Stimulated activated memory B cell treated with anti-CD40 and anti-IgM and Interleukin-4, amounts not matched to agents 10 μg/mL and 1 μg/mL and 100 μg/mL, for 72 hours (primary cell): ENCODE results near the gene BTBD16.

Experiments
- ATAC-seq: fragments of 150-1000 bp; cut with Tn5 transposase; 2 replicates; pipeline ENCODE4 v1.10.0; 2021
- H3K27ac Mint-ChIP-seq: one replicate; pipeline ENCODE4 v1.8.0; 2022; ENCODE audit warnings: mild to moderate bottlenecking, mixed read lengths
- H3K27me3 Mint-ChIP-seq: one replicate; pipeline ENCODE4 v1.8.0; 2022; ENCODE audit warnings: mixed read lengths
- H3K36me3 Mint-ChIP-seq: one replicate; pipeline ENCODE4 v1.8.0; 2022; ENCODE audit warnings: mixed read lengths
- H3K4me1 Mint-ChIP-seq: one replicate; pipeline ENCODE4 v1.8.0; 2022; ENCODE audit warnings: mixed read lengths
- H3K4me3 Mint-ChIP-seq: one replicate; pipeline ENCODE4 v1.8.0; 2022; ENCODE audit warnings: mild to moderate bottlenecking, moderate library complexity, mixed read lengths
- H3K9me3 Mint-ChIP-seq: one replicate; pipeline ENCODE4 v1.8.0; 2022; ENCODE audit warnings: mixed read lengths

Gene BTBD16

GRCh38 chr10:122368502-122369254 is 97.6 kb downstream of the BTBD16 start:
- H3K4me1 Mint-ChIP-seq = no peaks in the 10 kb centered on the region
- peaks cover 3% of the 10 kb centered on the region for H3K9me3 Mint-ChIP-seq
- no peak overlapping the region for H3K27ac Mint-ChIP-seq
- peaks cover 57% of the 10 kb centered on the region for H3K27me3 Mint-ChIP-seq
- H3K36me3 Mint-ChIP-seq = no peaks in the 10 kb centered on the region
- H3K4me3 Mint-ChIP-seq = no peak overlapping the region
- ATAC-seq = no peak

DNA sequence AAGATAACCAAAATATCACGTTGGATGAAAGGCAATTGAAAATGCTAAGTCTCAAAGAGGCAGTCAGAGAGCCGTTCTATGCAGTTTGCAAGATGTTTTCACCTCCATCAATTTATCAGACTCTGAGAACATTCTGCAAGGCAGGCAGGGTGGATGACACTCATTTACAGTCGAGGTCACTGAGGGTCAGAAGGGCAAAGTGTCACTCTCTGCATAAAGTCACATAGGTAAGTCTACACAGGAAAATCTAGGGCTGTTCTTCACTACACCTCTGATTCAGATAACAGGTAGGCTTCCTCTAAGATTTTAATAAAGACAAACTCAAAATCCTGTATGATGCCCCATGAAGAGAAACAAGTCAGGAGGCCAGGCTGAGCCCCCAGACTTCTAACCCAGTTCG is 102.0 kb downstream of the BTBD16 start:
- Mint-ChIP-seq H3K4me3 (no peak overlapping the region), H3K27ac (no peak overlapping the region), H3K9me3 (no peaks in the 10 kb centered on the region), H3K36me3 (no peaks in the 10 kb centered on the region), H3K4me1 (peaks cover 9% of the 10 kb centered on the region), H3K27me3 (peaks cover 34% of the 10 kb centered on the region)
- ATAC-seq = no peak

DNA sequence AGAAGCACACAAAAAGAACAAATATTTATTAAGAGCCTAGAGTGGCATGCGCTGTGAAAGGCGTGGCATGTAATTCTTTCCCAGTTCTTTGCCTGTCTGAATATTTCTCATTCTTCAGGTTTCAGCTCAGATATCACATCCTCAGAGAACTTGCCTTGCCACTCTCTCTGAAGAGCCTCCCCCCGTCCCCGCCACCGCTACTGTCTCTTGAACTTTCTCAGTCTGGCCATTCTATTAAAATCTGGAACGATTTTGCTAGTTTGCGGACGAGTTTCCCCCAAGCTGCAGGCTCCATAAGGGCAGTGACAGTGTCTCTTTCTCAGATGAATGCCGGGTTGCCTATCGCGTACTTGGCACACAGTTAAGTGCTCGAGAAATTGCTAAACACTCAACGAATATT is 102.6 kb downstream of the BTBD16 start:
- H3K36me3 Mint-ChIP-seq = no peaks in the 10 kb centered on the region
- peaks cover 28% of the 10 kb centered on the region for H3K27me3 Mint-ChIP-seq
- H3K27ac Mint-ChIP-seq = no peak overlapping the region
- no peaks in the 10 kb centered on the region for H3K9me3 Mint-ChIP-seq
- peak overlapping the region; percentile 67 for H3K4me3 Mint-ChIP-seq
- peaks cover 9% of the 10 kb centered on the region for H3K4me1 Mint-ChIP-seq
- ATAC-seq = no peak

GRCh38 chr10:122374237-122374858 is 103.3 kb downstream of the BTBD16 start, which contains the start of gene PLEKHA1:
Gene PLEKHA1 (plus strand): TSS chr10:122374708. CDS start chr10:122393201, 18,493 bp downstream.
- H3K27me3 Mint-ChIP-seq = peaks cover 22% of the 10 kb centered on the region
- peak within 1 kb of the TSS; percentile 95 for H3K4me3 Mint-ChIP-seq
- ATAC-seq = peak; percentile 94
- H3K9me3 Mint-ChIP-seq = no peaks in the 10 kb centered on the region
- H3K36me3 Mint-ChIP-seq = no peaks in the 10 kb centered on the region
- H3K4me1 Mint-ChIP-seq = peaks cover 9% of the 10 kb centered on the region
- peak within 1 kb of the TSS; percentile 98 for H3K27ac Mint-ChIP-seq

GRCh38 chr10:122374859-122375678 is 104.0 kb downstream of the BTBD16 start:
- peak; percentile 79 for ATAC-seq
- Mint-ChIP-seq H3K27ac (peak overlapping the region; percentile 98), H3K4me1 (peaks cover 9% of the 10 kb centered on the region), H3K36me3 (peaks cover 2% of the 10 kb centered on the region), H3K27me3 (peaks cover 15% of the 10 kb centered on the region), H3K9me3 (no peaks in the 10 kb centered on the region), H3K4me3 (peak overlapping the region; percentile 95)

DNA sequence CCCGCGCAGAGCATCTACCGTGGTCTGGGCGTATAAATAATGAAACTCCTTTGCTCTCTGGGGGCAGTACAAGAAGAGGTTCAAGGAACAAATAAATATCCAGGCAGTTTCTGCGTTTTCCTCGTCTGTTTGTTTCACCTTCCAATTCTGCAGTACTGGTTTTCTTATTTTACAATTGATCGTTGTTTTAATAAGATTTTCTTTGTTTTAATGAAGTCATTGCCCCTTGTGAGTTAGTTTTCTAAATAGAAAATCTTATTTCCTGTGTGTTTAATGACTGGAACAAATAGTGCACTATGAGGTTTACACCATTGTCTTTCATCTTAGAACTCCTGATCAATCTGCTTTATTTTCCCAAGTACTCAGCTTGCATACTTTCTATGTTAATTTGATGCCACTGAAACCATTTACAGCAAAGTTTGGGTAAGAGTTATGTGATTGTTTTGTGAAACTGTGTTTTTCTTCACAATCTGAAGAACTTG is 104.6 kb downstream of the BTBD16 start:
- Mint-ChIP-seq H3K4me1 (peaks cover 9% of the 10 kb centered on the region), H3K27me3 (peaks cover 10% of the 10 kb centered on the region), H3K27ac (peak overlapping the region; percentile 98), H3K36me3 (peaks cover 8% of the 10 kb centered on the region), H3K9me3 (no peaks in the 10 kb centered on the region), H3K4me3 (peak overlapping the region; percentile 95)
- ATAC-seq = no peak

- H3K9me3 Mint-ChIP-seq = peaks cover 2% of the 10 kb centered on the region
- ATAC-seq = no peak
- H3K27me3 Mint-ChIP-seq = peaks cover 2% of the 10 kb centered on the region
- no peak overlapping the region for H3K27ac Mint-ChIP-seq
- peaks cover 14% of the 10 kb centered on the region for H3K36me3 Mint-ChIP-seq
- H3K4me1 Mint-ChIP-seq = peaks cover 9% of the 10 kb centered on the region
- no peak overlapping the region for H3K4me3 Mint-ChIP-seq
These were observed 105.4 kb downstream of the BTBD16 start for GRCh38 chr10:122376364-122376961.

DNA sequence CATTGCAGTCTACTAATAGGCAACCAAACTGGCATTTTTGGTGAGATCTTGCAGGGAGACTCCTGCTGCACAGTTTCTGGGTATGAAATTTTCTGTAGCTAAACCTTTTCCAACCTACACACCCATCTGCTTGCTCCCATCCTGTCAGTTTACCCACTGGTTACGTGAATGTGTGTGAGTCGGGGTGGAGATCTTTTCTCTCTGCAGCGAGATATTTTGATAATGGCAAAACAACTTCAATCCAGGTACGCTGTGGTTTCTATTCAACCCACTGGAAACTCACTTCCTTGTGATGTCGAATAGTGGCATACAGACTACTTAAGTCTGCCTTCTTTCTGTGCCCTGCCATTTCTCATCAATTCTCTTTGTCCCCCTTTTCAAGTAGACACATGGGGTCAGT is 107.9 kb downstream of the BTBD16 start:
- H3K27ac Mint-ChIP-seq = no peak overlapping the region
- no peaks in the 10 kb centered on the region for H3K27me3 Mint-ChIP-seq
- H3K36me3 Mint-ChIP-seq = peaks cover 19% of the 10 kb centered on the region
- no peak overlapping the region for H3K4me3 Mint-ChIP-seq
- peaks cover 13% of the 10 kb centered on the region for H3K4me1 Mint-ChIP-seq
- peaks cover 2% of the 10 kb centered on the region for H3K9me3 Mint-ChIP-seq
- ATAC-seq = no peak

DNA sequence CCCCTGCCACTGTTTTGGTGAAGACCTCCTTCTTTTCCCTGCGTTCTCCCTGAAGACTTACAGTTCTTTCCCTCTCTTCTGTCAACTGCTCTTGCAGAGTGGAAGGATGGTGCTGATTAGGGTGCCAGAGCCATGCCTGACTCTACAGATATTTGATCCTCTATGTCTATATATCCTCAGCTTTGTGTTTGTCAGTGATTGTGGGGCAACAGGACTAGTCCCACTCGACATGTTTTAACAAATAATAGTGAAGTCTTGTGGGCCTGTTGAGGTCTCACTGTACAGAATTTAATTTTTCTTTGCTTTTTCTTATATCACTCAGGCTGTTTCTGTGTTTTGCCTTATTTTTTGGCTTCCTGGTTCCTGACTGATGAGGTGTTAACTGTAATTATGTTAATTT is 108.4 kb downstream of the BTBD16 start:
- no peak overlapping the region for H3K4me3 Mint-ChIP-seq
- H3K9me3 Mint-ChIP-seq = peaks cover 2% of the 10 kb centered on the region
- H3K36me3 Mint-ChIP-seq = peaks cover 20% of the 10 kb centered on the region
- H3K4me1 Mint-ChIP-seq = peaks cover 14% of the 10 kb centered on the region
- no peaks in the 10 kb centered on the region for H3K27me3 Mint-ChIP-seq
- ATAC-seq = no peak
- H3K27ac Mint-ChIP-seq = no peak overlapping the region

DNA sequence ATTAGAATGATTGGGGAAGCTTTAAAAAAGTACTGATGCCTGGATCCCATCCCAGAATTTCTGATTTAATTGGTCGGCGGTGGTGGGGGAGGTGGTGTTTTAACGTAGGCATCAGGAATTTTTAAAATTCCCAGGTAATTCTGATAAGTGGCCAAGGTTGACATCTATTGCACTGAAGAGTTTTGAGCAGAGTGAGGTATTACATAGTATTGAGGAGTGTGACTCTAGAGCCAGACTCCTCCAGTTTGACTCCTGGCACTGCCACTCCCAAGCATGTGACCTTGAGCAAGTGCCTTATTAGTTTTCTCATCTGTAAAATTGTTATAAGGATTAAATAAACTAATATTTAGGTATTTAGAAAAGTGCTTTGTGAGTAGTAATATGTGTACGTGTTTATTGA is 109.6 kb downstream of the BTBD16 start:
- peaks cover 7% of the 10 kb centered on the region for H3K4me1 Mint-ChIP-seq
- no peak for ATAC-seq
- peaks cover 20% of the 10 kb centered on the region for H3K36me3 Mint-ChIP-seq
- H3K27ac Mint-ChIP-seq = no peak overlapping the region
- H3K27me3 Mint-ChIP-seq = no peaks in the 10 kb centered on the region
- peaks cover 2% of the 10 kb centered on the region for H3K9me3 Mint-ChIP-seq
- H3K4me3 Mint-ChIP-seq = no peak overlapping the region

- Mint-ChIP-seq H3K4me1 (peaks cover 9% of the 10 kb centered on the region), H3K36me3 (peaks cover 20% of the 10 kb centered on the region), H3K27ac (no peak overlapping the region), H3K27me3 (no peaks in the 10 kb centered on the region), H3K9me3 (peaks cover 2% of the 10 kb centered on the region), H3K4me3 (no peak overlapping the region)
- ATAC-seq = no peak
These were observed 110.6 kb downstream of the BTBD16 start for GRCh38 chr10:122381680-122382079.

DNA sequence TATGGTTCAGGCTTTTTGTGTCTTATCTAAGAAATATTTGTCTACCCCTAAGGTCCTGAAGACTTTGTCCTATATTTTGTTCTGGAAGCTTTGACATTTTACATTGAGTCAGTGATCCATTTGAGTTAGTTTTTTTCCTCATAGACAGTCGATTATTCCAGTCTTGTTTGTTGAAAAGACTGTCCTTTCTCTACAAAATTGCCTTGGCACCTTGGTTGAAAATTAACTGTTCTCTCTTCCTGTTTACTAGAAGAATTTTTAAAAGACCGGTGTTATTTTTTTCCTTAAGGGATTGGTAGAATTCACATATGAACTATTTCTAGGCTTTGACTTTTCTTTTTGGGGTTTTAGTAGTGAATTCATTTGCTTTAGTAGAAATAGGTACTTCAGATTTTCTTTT is 115.4 kb downstream of the BTBD16 start:
- Mint-ChIP-seq H3K27me3 (no peaks in the 10 kb centered on the region), H3K4me3 (no peak overlapping the region), H3K36me3 (peaks cover 20% of the 10 kb centered on the region), H3K9me3 (no peaks in the 10 kb centered on the region), H3K27ac (no peak overlapping the region), H3K4me1 (peaks cover 28% of the 10 kb centered on the region)
- ATAC-seq = no peak

DNA sequence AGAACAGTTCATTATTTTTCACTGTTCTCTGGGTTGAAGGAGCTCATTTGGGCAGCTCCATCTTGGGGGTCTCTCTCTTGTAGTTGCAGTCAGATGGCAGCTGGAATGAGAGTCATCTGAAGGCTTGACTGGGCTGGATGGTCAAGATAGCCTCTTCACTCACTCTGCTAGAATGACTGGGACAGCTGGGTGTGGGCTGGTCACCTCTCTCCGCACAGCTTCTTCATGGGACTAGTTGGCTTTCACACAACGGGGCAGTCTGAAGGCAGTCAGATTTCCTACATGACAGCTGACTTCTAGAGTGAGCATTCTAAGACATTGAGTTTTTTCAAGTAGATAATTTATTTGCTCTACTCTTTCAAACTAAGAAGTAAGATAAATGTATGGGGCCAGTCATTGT is 116.5 kb downstream of the BTBD16 start:
- Mint-ChIP-seq H3K9me3 (no peaks in the 10 kb centered on the region), H3K4me1 (peaks cover 28% of the 10 kb centered on the region), H3K36me3 (peaks cover 24% of the 10 kb centered on the region), H3K27me3 (no peaks in the 10 kb centered on the region), H3K27ac (no peak overlapping the region), H3K4me3 (no peak overlapping the region)
- ATAC-seq = no peak
